Thyroid gland (tissue), 4 donors: ENCODE results near the gene COL5A3. TPM values are rescaled to one million over a fixed set of nuclear protein-coding genes. Genes with fewer than 3 reads are reported as not detected.

Source experiments
- DNase-seq, 2 donors: peaks; one replicate each; pipeline ENCODE4 v3.0.0-alpha.2; 2019
- H3K27ac ChIP-seq, 3 donors: fragments of 200-600 bp; sonication (generic); 1 replicate in 2 of 3; 2 replicates in 1 of 3; pipeline ENCODE4 v1.5.1; 2016 to 2019; ENCODE audit warnings: mild to moderate bottlenecking in 1 of 3, moderate library complexity in 1 of 3
- H3K27me3 ChIP-seq: fragments of 200-600 bp; sonication (generic); one replicate; pipeline ENCODE4 v1.5.1; 2019
- H3K36me3 ChIP-seq, 2 donors: fragments of 200-600 bp; sonication (generic); one replicate each; pipeline ENCODE4 v1.5.1; 2016 to 2019
- H3K4me1 ChIP-seq, 2 donors: fragments of 200-600 bp; sonication (generic); one replicate each; pipeline ENCODE4 v1.5.1; 2017 to 2019
- H3K4me3 ChIP-seq, 3 donors: fragments of 200-600 bp; sonication (generic); replicated peaks in 1 of 3; 1 replicate in 2 of 3; 2 replicates in 1 of 3; pipeline ENCODE4 v1.5.1; 2016; ENCODE audit warnings: mild to moderate bottlenecking in 1 of 3
- H3K9me3 ChIP-seq: fragments of 200-600 bp; sonication (generic); one replicate; pipeline ENCODE4 v1.5.1; 2017
- POLR2A ChIP-seq, 2 donors: fragments of 450-650 bp; IDR thresholded peaks; one replicate each; pipeline ENCODE4 v1.6.1; 2017; ENCODE audit warnings: antibody characterized with exemption in 2 of 2, mild to moderate bottlenecking in 2 of 2, moderate library complexity in 1 of 2
- WGBS, 2 donors: methylation state at CpG; one replicate each; pipeline ENCODE4 v1.1.5; 2017; 5-methylcytosine and 5-hydroxymethylcytosine counted together
- intact Hi-C: fragments of 100-400 bp; cut with DNase I; formaldehyde crosslinking; loops from one replicate; pipeline ENCODE4 v1.15.1; 2023
- total RNA-seq, 4 donors: library from RNA; depleted of rRNA; stranded (reverse); fragments of >200 nt; gene quantifications; one replicate each; pipeline ENCODE4 v1.2.3, GENCODE V29; 2016
- TF ChIP-seq, protein P1 (sequence below), 6 experiments: fragments of 200-600 bp in 3 of 6; fragments of 450-650 bp in 3 of 6; sonication (generic) in 3 of 6; IDR thresholded peaks; one replicate each; pipeline ENCODE4 v1.5.1; 2016 to 2019; ENCODE audit warnings: antibody characterized with exemption in 6 of 6, mild to moderate bottlenecking in 2 of 6, inconsistent platforms in 1 of 6, moderate library complexity in 1 of 6

COL5A3 gene
- total RNA-seq, 4 donors from 2014 or later = 2.0 to 10.1 (median 5.3) TPM

GRCh38 chr19:10013316-10013715 is 3.0 kb upstream of the COL5A3 start, which contains the start of gene RDH8:
RDH8 (plus strand) TSS chr19:10013483; CDS start chr19:10013498, 15 bp downstream.
- no peak for TF ChIP-seq POLR2A (IDR thresholded peaks at IDR 0.05)
- TF ChIP-seq, protein P1, sequence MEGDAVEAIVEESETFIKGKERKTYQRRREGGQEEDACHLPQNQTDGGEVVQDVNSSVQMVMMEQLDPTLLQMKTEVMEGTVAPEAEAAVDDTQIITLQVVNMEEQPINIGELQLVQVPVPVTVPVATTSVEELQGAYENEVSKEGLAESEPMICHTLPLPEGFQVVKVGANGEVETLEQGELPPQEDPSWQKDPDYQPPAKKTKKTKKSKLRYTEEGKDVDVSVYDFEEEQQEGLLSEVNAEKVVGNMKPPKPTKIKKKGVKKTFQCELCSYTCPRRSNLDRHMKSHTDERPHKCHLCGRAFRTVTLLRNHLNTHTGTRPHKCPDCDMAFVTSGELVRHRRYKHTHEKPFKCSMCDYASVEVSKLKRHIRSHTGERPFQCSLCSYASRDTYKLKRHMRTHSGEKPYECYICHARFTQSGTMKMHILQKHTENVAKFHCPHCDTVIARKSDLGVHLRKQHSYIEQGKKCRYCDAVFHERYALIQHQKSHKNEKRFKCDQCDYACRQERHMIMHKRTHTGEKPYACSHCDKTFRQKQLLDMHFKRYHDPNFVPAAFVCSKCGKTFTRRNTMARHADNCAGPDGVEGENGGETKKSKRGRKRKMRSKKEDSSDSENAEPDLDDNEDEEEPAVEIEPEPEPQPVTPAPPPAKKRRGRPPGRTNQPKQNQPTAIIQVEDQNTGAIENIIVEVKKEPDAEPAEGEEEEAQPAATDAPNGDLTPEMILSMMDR (IDR thresholded peaks at IDR 0.05) = no peak
- peaks cover 4% of the 10 kb centered on the region for H3K27me3 ChIP-seq

GRCh38 chr19:10011974-10012373 is 1.7 kb upstream of the COL5A3 start:
- TF ChIP-seq, protein P1 (IDR thresholded peaks at IDR 0.05) = no peak
- no peak for TF ChIP-seq POLR2A (IDR thresholded peaks at IDR 0.05)
- 44 to 46% methylated on average over 6 to 7 of the region's 7 CpGs for WGBS, 2 donors
- Histone ChIP-seq H3K9me3 (no peaks in the 10 kb centered on the region), H3K27me3 (peaks cover 4% of the 10 kb centered on the region), H3K36me3 (no peaks in the 10 kb centered on the region), H3K4me1 (peaks cover 0 to 4% of the 10 kb centered on the region in 2 donors), H3K27ac (no peak overlapping the region), H3K4me3 (no peak overlapping the region)
- intact Hi-C loops = no loop called here
- DNase-seq = no peak

More at GRCh38 chr19:10013316-10013715, 3.0 kb upstream of the COL5A3 start, which contains the start of gene RDH8:
- Histone ChIP-seq H3K4me3 (no peak within 1 kb of the TSS), H3K9me3 (no peaks in the 10 kb centered on the region), H3K27ac (no peak within 1 kb of the TSS), H3K4me1 (peaks cover 0 to 4% of the 10 kb centered on the region in 2 donors), H3K36me3 (no peaks in the 10 kb centered on the region)
- DNase-seq = no peak
- WGBS, 2 donors = 48 to 59% methylated on average over 8 to 10 of the region's 10 CpGs
- intact Hi-C loops = no loop called here

GRCh38 chr19:10010939-10011338 is 635 bp upstream of the COL5A3 start:
- intact Hi-C loops = no loop called here
- TF ChIP-seq POLR2A (IDR thresholded peaks at IDR 0.05) = no peak
- TF ChIP-seq, protein P1 (IDR thresholded peaks at IDR 0.05) = no peak
- no peak for DNase-seq
- Histone ChIP-seq H3K4me1 (peaks cover 0 to 4% of the 10 kb centered on the region in 2 donors), H3K27me3 (peaks cover 4% of the 10 kb centered on the region), H3K27ac (no peak overlapping the region), H3K36me3 (no peaks in the 10 kb centered on the region), H3K9me3 (no peaks in the 10 kb centered on the region), H3K4me3 (no peak overlapping the region)
- 82 to 87% methylated on average over 9 of the region's 9 CpGs for WGBS, 2 donors

- H3K4me1 ChIP-seq = peaks cover 0 to 4% of the 10 kb centered on the region in 2 donors
- no peaks in the 10 kb centered on the region for H3K9me3 ChIP-seq
- H3K27me3 ChIP-seq = peaks cover 4% of the 10 kb centered on the region
- no peak overlapping the region for H3K27ac ChIP-seq
- TF ChIP-seq, protein P1 (IDR thresholded peaks at IDR 0.05) = no peak
- TF ChIP-seq POLR2A (IDR thresholded peaks at IDR 0.05) = no peak
- no peaks in the 10 kb centered on the region for H3K36me3 ChIP-seq
- peak overlapping the region in 1 of 3 donors; percentile 21 for H3K4me3 ChIP-seq
- 11 to 12% methylated on average over 17 to 21 of the region's 22 CpGs for WGBS, 2 donors
- DNase-seq = no peak
- intact Hi-C loops = no loop called here
Observed at GRCh38 chr19:10009714-10010224, 535 bp downstream of the COL5A3 start.

DNA sequence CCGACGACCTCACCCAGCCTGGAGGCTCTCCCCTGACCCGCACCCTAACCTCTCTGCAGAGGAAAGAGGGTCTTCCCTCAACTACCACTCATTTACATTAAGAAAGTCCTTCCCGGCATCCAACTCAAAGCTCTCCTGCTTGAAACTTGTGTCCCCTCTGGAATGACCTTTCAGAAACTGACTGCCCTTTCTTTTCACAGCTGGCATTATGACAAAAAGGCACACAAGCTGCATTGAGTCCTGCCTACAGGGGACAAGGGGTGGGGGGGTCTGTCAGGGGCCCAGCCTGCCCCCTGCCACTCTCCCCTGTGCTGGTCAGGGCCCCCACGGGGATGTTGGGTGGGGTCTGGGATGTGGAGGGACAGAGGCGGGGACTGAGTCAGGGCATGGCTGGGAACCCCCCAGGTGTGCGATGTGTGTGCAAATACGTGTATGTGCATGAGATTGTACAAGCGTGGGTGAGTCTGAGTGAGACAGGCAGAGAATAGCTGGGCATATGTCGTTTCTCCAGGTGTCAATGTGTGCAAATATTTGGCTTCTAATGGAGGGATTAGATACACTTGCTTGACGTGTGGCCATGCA is 2.0 kb downstream of the COL5A3 start:
- DNase-seq = no peak
- H3K9me3 ChIP-seq = no peaks in the 10 kb centered on the region
- intact Hi-C loops = no loop called here
- peak overlapping the region in 2 of 3 donors; percentile 49 to 58 for H3K27ac ChIP-seq
- WGBS, 2 donors = 38 to 52% methylated on average over 11 of the region's 11 CpGs
- peaks cover 0 to 4% of the 10 kb centered on the region in 2 donors for H3K4me1 ChIP-seq
- TF ChIP-seq POLR2A (IDR thresholded peaks at IDR 0.05) = no peak
- TF ChIP-seq, protein P1 (IDR thresholded peaks at IDR 0.05) = no peak
- no peaks in the 10 kb centered on the region for H3K36me3 ChIP-seq
- H3K27me3 ChIP-seq = peaks cover 4% of the 10 kb centered on the region
- no peak overlapping the region for H3K4me3 ChIP-seq
